ENCODE results near the gene EQTN.

- TF ChIP-seq CTCF (IDR thresholded peaks at IDR 0.05): peak; percentile 62 to 78 (median 72)
- TF ChIP-seq POLR2A (IDR thresholded peaks at IDR 0.05): no peak
- TF ChIP-seq EP300 (IDR thresholded peaks at IDR 0.05): no peak
Measured at GRCh38 chr9:27276193-27277030, 20.5 kb downstream of the EQTN start.
